ENCODE results near the gene HDGFL2.

Gene HDGFL2

GRCh38 chr19:4442819-4443146 lies 29.3 kb upstream of the HDGFL2 start (continued):
- TF ChIP-seq ZNF692 (tag by site-specific recombination; IDR thresholded peaks at IDR 0.05) (no peak), PRDM2 (tag by site-specific recombination; IDR thresholded peaks at IDR 0.05; ENCODE audit: borderline replicate concordance) (no peak), GLIS1 (tag by site-specific recombination; IDR thresholded peaks at IDR 0.05) (peak; percentile 35; the same call in 1 of the 2 replicates)

- Histone ChIP-seq H3K9me3 (ENCODE audit: control insufficient read depth, insufficient read depth, low read depth, low read length) (no peaks in the 10 kb centered on the region), H3K4me1 (ENCODE audit: control insufficient read depth, insufficient read depth, low read length) (no peaks in the 10 kb centered on the region), H3K36me3 (ENCODE audit: control insufficient read depth in 2 of 2, insufficient read depth in 1 of 2, low read length in 2 of 2) (peaks cover 21 to 90% of the 10 kb centered on the region in 2 experiments; a peak in 2 of 3 replicates), H3K27ac (ENCODE audit: extremely low read depth, low read depth, low read length) (0 out of 2 replicates have a peak overlapping the region, but pooled peaks have one; percentile 5), H3K4me3 (ENCODE audit: low read depth, low read length) (no peak overlapping the region)
- POLR2A ChIA-PET, result no interaction called here
- no peak for TF ChIP-seq ZNF274 (IDR thresholded peaks at IDR 0.05; ENCODE audit: low read length)
- no peak for TF ChIP-seq ZNF274 (tag by site-specific recombination; IDR thresholded peaks at IDR 0.05; ENCODE audit: borderline replicate concordance)
- no peak for TF ChIP-seq ZFP37 (tag by site-specific recombination; IDR thresholded peaks at IDR 0.05)
- TF ChIP-seq ZNF2 (tag by site-specific recombination; IDR thresholded peaks at IDR 0.05), result no peak
- no peak for TF ChIP-seq ZNF48 (tag by site-specific recombination; IDR thresholded peaks at IDR 0.05)
- TF ChIP-seq PRDM10 (tag by site-specific recombination; IDR thresholded peaks at IDR 0.05), result no peak
- no peak for TF ChIP-seq ZNF670 (tag by site-specific recombination; IDR thresholded peaks at IDR 0.05; ENCODE audit: low read depth)
- no peak for TF ChIP-seq GLI4 (tag by site-specific recombination; IDR thresholded peaks at IDR 0.05)
- no peak for TF ChIP-seq ZNF513 (tag by site-specific recombination; IDR thresholded peaks at IDR 0.05)
- TF ChIP-seq PATZ1 (tag by site-specific recombination; IDR thresholded peaks at IDR 0.05), result no peak
- no peak for TF ChIP-seq PRDM1 (tag by site-specific recombination; IDR thresholded peaks at IDR 0.05)
- no peak for TF ChIP-seq SP3 (tag by site-specific recombination; IDR thresholded peaks at IDR 0.05)
- no peak for TF ChIP-seq ZNF302 (tag by site-specific recombination; IDR thresholded peaks at IDR 0.05; ENCODE audit: low read depth)
- CTCF ChIA-PET, result no interaction called here
Observed at GRCh38 chr19:4443188-4443587, 28.9 kb upstream of the HDGFL2 start.

All from HEK293 (cell line).